Gastrocnemius medialis (tissue), 4 donors: ENCODE measurements around the gene RSPH10B.
"Not testable (repeated sequence)": the region's sequence is repeated elsewhere in the genome, so short reads cannot be mapped to it uniquely, and the experiment has no call there.

Experiments
- CTCF ChIP-seq, 5 experiments: fragments of 450-650 bp in 3 of 5; fragments of 200-600 bp in 2 of 5; sonication (generic) in 2 of 5; IDR thresholded peaks in 4 of 5; conservative IDR thresholded peaks in 1 of 5; 1 replicate in 4 of 5; 2 replicates in 1 of 5; pipeline ENCODE4 v1.5.1; 2016 to 2019; ENCODE audit warnings: antibody characterized with exemption in 5 of 5, mild to moderate bottlenecking in 3 of 5, moderate library complexity in 3 of 5
- POLR2A ChIP-seq, 2 donors: fragments of 450-650 bp; IDR thresholded peaks; one replicate each; pipeline ENCODE4 v1.6.1; 2017; ENCODE audit warnings: antibody characterized with exemption in 2 of 2, mild to moderate bottlenecking in 2 of 2, moderate library complexity in 2 of 2

- not testable (repeated sequence) for TF ChIP-seq POLR2A (IDR thresholded peaks at IDR 0.05); CTCF (IDR thresholded peaks at IDR 0.05 in 4 of 5, conservative IDR thresholded peaks at IDR 0.05 in 1 of 5)
Observed at GRCh38 chr7:5880106-5880505, 90.4 kb downstream of the RSPH10B start.
